ENCODE measurements around the gene CDC20.
"Not testable (repeated sequence)": the region's sequence is repeated elsewhere in the genome, so short reads cannot be mapped to it uniquely, and the experiment has no call there.

Gene CDC20

GRCh38 chr1:43367904-43368645 lies 9.3 kb downstream of the CDC20 start, which contains the start of gene ELOVL1:
Gene ELOVL1, minus strand, starts transcription at chr1:43368011. Its CDS starts 2,402 bp downstream, at chr1:43365609.
- Mint-ChIP-seq H3K9me3 (no peaks in the 10 kb centered on the region), H3K4me3 (peak within 1 kb of the TSS; percentile 90), H3K27me3 (no peaks in the 10 kb centered on the region), H3K36me3 (ENCODE audit: insufficient read depth) (peaks cover 31% of the 10 kb centered on the region), H3K4me1 (ENCODE audit: low read depth in 2 of 2) (peaks cover 26 to 42% of the 10 kb centered on the region in 2 donors), H3K27ac (peak within 1 kb of the TSS; percentile 89 to 97)
- ATAC-seq (replicated peaks) (peak; percentile 78), DNase-seq (peak; percentile 66 to 74 (median 71))

DNA sequence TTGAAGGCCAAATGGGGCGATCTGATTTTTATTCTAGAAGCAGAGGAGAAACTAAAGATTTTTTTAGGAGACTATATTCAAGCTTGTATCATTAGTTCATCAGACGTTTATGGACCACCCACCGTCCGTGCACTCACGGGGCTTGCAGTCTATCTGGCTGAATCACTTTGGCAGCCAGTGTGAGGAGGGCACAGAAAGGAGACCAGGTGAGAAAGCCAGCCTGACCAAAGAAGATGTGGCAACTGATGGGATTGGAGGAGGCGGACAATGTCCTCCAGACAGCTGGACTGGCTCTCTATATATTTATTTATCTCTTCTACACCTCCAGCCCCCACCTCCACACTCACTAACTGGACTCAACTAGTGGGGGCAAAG lies 9.9 kb downstream of the CDC20 start:
- DNase-seq (no peak), ATAC-seq (replicated peaks) (no peak)
- H3K36me3 Mint-ChIP-seq (ENCODE audit: insufficient read depth), result peaks cover 25% of the 10 kb centered on the region
- H3K4me3 Mint-ChIP-seq, result peak overlapping the region; percentile 90
- no peaks in the 10 kb centered on the region for H3K27me3 Mint-ChIP-seq
- H3K4me1 Mint-ChIP-seq (ENCODE audit: low read depth in 2 of 2), result peaks cover 26 to 42% of the 10 kb centered on the region in 2 donors
- H3K27ac Mint-ChIP-seq, result peak overlapping the region; percentile 89 to 97
- no peaks in the 10 kb centered on the region for H3K9me3 Mint-ChIP-seq

- H3K36me3 Mint-ChIP-seq (ENCODE audit: insufficient read depth), result peaks cover 20% of the 10 kb centered on the region
- H3K27ac Mint-ChIP-seq; H3K9me3 Mint-ChIP-seq; DNase-seq; H3K27me3 Mint-ChIP-seq; H3K4me3 Mint-ChIP-seq; ATAC-seq (replicated peaks): not testable (repeated sequence)
- peaks cover 26 to 37% of the 10 kb centered on the region in 2 donors for H3K4me1 Mint-ChIP-seq (ENCODE audit: low read depth in 2 of 2)
Measured at GRCh38 chr1:43369779-43370178, 11.0 kb downstream of the CDC20 start.

GRCh38 chr1:43370564-43370963 lies 11.8 kb downstream of the CDC20 start:
- Mint-ChIP-seq H3K27me3 (no peaks in the 10 kb centered on the region), H3K9me3 (no peaks in the 10 kb centered on the region), H3K4me1 (ENCODE audit: low read depth in 2 of 2) (peaks cover 20 to 30% of the 10 kb centered on the region in 2 donors), H3K4me3 (no peak overlapping the region), H3K36me3 (ENCODE audit: insufficient read depth) (peaks cover 20% of the 10 kb centered on the region), H3K27ac (peak overlapping the region in 1 of 2 donors; percentile 3)
- DNase-seq, result no peak
- ATAC-seq (replicated peaks), result no peak

DNA sequence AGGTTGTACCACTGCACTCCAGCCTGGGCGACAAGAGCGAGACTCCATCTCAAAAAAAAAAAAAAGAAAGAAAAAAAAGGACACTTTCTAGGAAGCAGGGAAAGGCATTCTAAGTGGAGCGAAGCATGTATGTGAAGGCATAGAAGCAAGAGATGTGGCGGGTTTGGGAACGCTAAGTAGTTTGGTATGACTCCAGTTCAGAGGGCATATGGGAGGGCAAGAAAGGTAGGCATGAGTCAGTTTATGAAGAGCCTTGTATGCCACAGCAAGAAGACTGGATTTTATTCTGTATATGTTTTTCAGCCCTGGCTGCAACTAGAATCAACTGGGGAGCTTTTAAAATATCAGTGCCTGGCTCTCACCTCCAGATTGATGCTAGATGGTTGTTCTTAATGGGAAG lies 13.4 kb downstream of the CDC20 start:
- no peak for DNase-seq
- Mint-ChIP-seq H3K4me1 (ENCODE audit: low read depth in 2 of 2) (peaks cover 10 to 15% of the 10 kb centered on the region in 2 donors), H3K27ac (no peak overlapping the region), H3K9me3 (no peaks in the 10 kb centered on the region), H3K36me3 (ENCODE audit: insufficient read depth) (peaks cover 14% of the 10 kb centered on the region), H3K27me3 (no peaks in the 10 kb centered on the region), H3K4me3 (no peak overlapping the region)
- ATAC-seq (replicated peaks), result no peak

DNA sequence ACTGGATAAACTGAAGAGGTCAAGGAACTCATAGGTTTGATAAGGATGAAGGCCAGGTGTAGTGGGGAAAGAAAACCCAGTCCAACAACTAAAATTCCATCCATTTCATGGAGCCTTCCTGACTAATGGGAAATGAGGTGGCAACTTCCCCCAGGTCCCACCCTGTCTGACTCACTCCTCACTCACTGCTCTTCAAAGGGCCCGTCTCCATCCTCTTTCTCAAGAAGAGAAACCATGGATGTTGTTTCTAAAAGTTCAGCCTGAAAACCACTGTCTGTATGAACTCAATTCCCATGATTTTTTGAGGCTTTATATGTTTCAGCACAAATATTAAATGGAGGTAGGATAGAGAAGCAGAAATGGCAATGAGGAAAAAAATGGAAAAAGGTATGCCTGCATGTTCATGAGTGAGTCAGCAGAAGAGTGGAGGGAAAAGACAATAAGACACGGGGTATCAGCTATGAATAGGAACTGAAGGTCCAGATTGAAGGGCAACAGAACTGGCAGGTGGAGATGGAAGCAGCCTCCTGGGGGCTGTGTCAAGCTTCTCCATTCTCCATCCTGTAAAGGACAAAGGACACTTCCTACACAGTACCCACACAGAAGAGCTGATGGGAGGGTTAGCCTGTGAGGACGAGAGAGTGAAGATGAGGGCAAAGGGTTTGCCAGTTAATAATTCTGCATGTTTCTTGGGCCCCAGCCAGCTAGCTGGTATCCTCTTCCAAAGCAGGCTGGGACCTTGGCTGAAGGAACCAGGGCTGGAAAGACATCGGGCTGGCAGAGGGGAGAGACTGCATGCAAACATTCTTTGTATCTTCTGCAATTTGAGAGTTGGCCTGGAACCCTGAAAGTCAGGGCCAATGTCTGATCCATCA lies 14.5 kb downstream of the CDC20 start:
- H3K4me3 Mint-ChIP-seq, result no peak overlapping the region
- H3K27ac Mint-ChIP-seq, result no peak overlapping the region
- DNase-seq, result no peak
- H3K4me1 Mint-ChIP-seq (ENCODE audit: low read depth in 2 of 2), result peaks cover 6 to 11% of the 10 kb centered on the region in 2 donors
- no peaks in the 10 kb centered on the region for H3K27me3 Mint-ChIP-seq
- ATAC-seq (replicated peaks), result no peak
- H3K9me3 Mint-ChIP-seq, result no peaks in the 10 kb centered on the region
- H3K36me3 Mint-ChIP-seq (ENCODE audit: insufficient read depth), result peaks cover 9% of the 10 kb centered on the region

DNA sequence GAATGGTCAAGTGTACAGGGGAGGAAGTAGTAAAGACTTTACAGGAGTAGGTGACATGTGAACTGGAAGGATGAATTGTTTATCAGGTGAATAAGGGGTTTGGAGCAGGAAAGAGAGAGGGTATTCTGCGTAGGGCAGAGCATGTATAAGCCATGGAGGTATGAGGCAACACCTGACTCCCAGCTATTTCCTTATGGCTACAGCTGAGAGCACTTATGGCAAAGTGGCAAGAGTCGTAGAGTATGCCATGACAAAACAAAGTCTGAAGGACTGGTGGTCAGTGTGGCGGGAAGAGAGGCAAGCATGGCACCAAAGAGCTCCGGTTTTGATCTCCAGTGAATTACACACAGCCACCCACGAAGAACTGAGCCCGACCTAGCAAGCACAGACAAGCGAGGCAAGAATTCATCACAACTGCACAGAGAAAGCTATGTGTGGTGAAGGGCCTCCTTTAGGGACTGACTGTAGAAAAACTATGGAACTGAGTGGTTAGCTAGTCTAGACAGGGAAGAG lies 18.0 kb downstream of the CDC20 start:
- ATAC-seq (replicated peaks) (no peak), DNase-seq (no peak)
- no peak overlapping the region for H3K27ac Mint-ChIP-seq
- no peaks in the 10 kb centered on the region for H3K9me3 Mint-ChIP-seq
- H3K4me1 Mint-ChIP-seq (ENCODE audit: low read depth in 2 of 2), result no peaks in the 10 kb centered on the region
- H3K36me3 Mint-ChIP-seq (ENCODE audit: insufficient read depth), result peaks cover 3% of the 10 kb centered on the region
- no peak overlapping the region for H3K4me3 Mint-ChIP-seq
- H3K27me3 Mint-ChIP-seq, result no peaks in the 10 kb centered on the region

- H3K4me3 Mint-ChIP-seq, result no peak overlapping the region
- H3K27ac Mint-ChIP-seq, result no peak overlapping the region
- H3K4me1 Mint-ChIP-seq (ENCODE audit: low read depth in 2 of 2), result no peaks in the 10 kb centered on the region
- no peaks in the 10 kb centered on the region for H3K27me3 Mint-ChIP-seq
- ATAC-seq (replicated peaks) (no peak), DNase-seq (no peak)
- peaks cover under 1% of the 10 kb centered on the region for H3K36me3 Mint-ChIP-seq (ENCODE audit: insufficient read depth)
- H3K9me3 Mint-ChIP-seq, result no peaks in the 10 kb centered on the region
Measured at GRCh38 chr1:43377831-43378230, 19.1 kb downstream of the CDC20 start.

DNA sequence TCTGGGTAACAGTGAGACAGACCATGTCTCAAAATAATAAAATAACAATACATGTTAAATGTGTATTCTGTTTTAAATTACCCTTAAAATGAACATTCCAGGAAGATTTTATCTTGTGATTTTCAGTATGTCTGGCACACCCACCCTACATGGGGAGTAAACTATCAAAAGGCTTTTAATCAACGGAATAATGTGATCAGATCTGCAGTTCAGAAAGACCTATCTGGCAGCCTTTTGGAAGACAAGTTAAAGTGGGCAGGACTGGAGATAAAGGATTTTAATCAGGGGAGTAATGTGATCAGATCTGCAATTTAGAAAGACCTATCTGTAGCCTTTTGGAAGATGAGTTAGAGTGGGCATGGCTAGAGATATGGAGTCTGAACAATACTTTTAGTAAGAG lies 20.7 kb downstream of the CDC20 start:
- H3K4me1 Mint-ChIP-seq (ENCODE audit: low read depth in 2 of 2), result no peaks in the 10 kb centered on the region
- peaks cover 14% of the 10 kb centered on the region for H3K36me3 Mint-ChIP-seq (ENCODE audit: insufficient read depth)
- no peaks in the 10 kb centered on the region for H3K9me3 Mint-ChIP-seq
- DNase-seq (no peak), ATAC-seq (replicated peaks) (no peak)
- H3K27ac Mint-ChIP-seq, result no peak overlapping the region
- no peak overlapping the region for H3K4me3 Mint-ChIP-seq
- no peaks in the 10 kb centered on the region for H3K27me3 Mint-ChIP-seq

GRCh38 chr1:43381612-43382011 lies 22.8 kb downstream of the CDC20 start:
- Mint-ChIP-seq H3K27ac (peak overlapping the region in 1 of 2 donors; percentile 1), H3K4me1 (ENCODE audit: low read depth in 2 of 2) (no peaks in the 10 kb centered on the region), H3K36me3 (ENCODE audit: insufficient read depth) (peaks cover 30% of the 10 kb centered on the region), H3K4me3 (no peak overlapping the region), H3K27me3 (no peaks in the 10 kb centered on the region), H3K9me3 (no peaks in the 10 kb centered on the region)
- ATAC-seq (replicated peaks), result no peak
- DNase-seq, result no peak

DNA sequence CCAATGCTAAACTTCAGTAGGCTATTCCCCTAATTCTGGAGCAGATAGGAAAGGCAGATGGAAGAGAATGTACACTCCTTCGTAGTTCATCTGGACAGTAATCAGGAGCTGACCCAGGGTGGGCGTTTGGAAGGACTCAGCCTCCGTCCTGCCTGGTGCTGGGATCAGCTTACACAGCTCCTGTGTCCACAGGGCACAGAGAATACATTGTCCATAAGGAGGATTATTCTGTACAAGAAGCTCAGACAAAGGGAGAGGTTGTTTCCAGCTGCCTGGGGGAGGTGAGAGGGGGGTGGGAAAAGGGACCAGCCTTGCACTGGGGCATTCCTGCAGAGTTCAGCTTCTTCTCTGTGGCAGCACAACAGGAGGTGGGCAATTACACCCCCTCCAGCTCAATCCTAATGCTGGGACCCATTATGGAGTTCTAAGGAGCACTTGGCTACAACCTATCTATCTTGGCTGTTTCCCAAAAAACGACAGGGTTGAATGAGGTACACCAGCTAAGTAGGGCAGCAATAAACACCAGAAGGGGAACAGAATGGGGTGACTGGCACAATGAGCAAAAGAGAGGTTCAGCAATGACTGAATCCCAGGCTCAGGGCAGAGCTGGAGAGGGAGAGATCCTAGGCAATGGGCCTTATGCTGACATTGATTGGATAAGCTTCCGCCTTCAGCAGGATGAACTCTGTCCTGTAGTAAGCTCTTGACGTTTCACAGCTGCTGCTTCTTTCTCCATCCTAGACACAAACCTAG lies 23.4 kb downstream of the CDC20 start:
- peak overlapping the region in 1 of 2 donors; percentile 11 for H3K27ac Mint-ChIP-seq

DNA sequence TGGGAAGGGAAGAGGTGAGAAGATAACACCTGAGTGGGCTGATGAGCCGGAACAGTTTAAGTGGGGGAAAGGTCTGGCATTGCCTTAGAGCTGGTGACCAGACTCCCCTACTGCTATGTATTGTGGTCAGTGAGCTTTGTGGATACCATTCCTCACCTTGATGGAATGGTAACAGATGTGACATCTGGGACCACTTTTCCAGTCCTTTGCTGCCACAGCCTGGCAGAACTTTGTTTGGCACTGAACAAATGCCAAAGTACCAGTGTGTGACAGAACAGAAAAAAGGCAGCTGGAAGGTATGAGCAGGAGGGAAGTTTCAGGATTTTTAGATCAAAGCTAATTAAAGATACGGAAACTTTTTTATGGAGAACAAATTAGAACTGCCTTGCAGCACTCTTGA lies 24.7 kb downstream of the CDC20 start:
- peaks cover 38% of the 10 kb centered on the region for H3K36me3 Mint-ChIP-seq (ENCODE audit: insufficient read depth)
- H3K27me3 Mint-ChIP-seq, result no peaks in the 10 kb centered on the region
- no peak for DNase-seq
- no peak overlapping the region for H3K27ac Mint-ChIP-seq
- H3K4me3 Mint-ChIP-seq, result no peak overlapping the region
- no peaks in the 10 kb centered on the region for H3K9me3 Mint-ChIP-seq
- ATAC-seq (replicated peaks), result no peak
- peaks cover 8 to 9% of the 10 kb centered on the region in 2 donors for H3K4me1 Mint-ChIP-seq (ENCODE audit: low read depth in 2 of 2)

More for the DNA sequence above, 23.4 kb downstream of the CDC20 start:
- Mint-ChIP-seq H3K9me3 (no peaks in the 10 kb centered on the region), H3K36me3 (ENCODE audit: insufficient read depth) (peaks cover 36% of the 10 kb centered on the region), H3K4me1 (ENCODE audit: low read depth in 2 of 2) (no peaks in the 10 kb centered on the region), H3K4me3 (no peak overlapping the region), H3K27me3 (no peaks in the 10 kb centered on the region)
- ATAC-seq (replicated peaks) (no peak), DNase-seq (no peak)

DNA sequence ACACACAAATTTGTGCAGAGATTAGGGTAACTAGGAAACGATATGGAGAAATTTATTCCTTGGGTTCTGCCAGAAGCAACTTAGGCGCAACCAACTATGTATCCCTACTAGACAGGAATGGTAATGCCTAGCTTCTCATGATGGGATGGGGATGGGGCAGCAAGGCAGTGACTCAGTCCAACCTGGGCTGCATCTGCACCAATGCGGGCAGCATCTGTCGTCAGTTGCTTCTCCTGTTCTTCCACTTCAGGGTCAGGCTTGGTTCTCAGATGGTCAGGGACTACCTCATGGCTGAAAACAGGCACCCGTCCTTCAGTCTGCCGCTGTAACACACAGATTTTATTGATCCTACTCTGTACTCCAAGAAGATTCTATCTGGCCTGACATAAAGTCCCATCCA lies 27.9 kb downstream of the CDC20 start:
- Mint-ChIP-seq H3K4me3 (no peak overlapping the region), H3K9me3 (no peaks in the 10 kb centered on the region), H3K36me3 (ENCODE audit: insufficient read depth) (peaks cover 45% of the 10 kb centered on the region), H3K27ac (no peak overlapping the region), H3K4me1 (ENCODE audit: low read depth in 2 of 2) (peaks cover 26 to 32% of the 10 kb centered on the region in 2 donors), H3K27me3 (no peaks in the 10 kb centered on the region)
- ATAC-seq (replicated peaks), result no peak
- no peak for DNase-seq
